NCI-H2081 (cell line): Measurements from ENCODE around the gene PCBP3.
"Not testable (repeated sequence)": the region's sequence is repeated elsewhere in the genome, so short reads cannot be mapped to it uniquely, and the experiment has no call there.

ENCODE experiments used
- DNase-seq, 2 experiments: peaks; one replicate each; lab custom pipeline; 2025; lab: John Stamatoyannopoulos, UW

Gene PCBP3

DNA sequence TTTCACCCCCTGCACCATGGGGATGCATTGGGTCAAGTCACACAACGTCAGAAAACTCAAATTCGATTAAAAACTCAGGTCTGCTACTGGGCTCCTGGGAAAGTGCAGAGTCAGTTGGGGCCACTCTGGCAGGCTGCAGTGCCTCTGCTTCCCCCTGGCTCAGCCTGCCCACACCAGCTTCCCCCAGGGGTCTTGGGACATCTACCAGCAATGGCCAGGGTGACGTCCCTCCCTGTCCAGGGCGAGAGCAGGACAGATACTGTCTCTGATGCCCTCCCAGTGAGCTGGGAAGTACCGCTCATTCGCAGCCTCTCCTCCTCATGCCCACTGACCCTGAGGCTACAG, 231.9 kb downstream of the PCBP3 start:
- no peak for DNase-seq

DNA sequence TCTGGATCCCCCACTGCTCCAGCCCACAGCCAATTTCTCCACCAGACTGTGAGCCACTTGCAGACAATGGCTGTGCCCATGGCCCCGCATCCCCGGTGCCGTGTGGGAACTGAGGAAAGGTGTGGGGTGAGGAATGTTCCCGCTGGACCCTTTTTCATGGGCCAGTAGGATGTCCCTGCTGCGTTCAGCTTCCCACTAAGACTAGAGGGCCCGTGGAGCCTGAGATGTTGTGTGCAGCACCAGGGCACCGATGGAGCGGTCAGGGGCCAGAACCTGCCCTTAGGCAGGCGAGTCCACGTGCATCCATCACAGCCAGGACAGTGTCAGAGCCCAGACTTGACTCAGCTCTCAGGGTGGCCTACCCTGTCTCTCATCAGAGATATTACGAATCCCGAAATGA, 232.4 kb downstream of the PCBP3 start:
- DNase-seq: no peak

DNA sequence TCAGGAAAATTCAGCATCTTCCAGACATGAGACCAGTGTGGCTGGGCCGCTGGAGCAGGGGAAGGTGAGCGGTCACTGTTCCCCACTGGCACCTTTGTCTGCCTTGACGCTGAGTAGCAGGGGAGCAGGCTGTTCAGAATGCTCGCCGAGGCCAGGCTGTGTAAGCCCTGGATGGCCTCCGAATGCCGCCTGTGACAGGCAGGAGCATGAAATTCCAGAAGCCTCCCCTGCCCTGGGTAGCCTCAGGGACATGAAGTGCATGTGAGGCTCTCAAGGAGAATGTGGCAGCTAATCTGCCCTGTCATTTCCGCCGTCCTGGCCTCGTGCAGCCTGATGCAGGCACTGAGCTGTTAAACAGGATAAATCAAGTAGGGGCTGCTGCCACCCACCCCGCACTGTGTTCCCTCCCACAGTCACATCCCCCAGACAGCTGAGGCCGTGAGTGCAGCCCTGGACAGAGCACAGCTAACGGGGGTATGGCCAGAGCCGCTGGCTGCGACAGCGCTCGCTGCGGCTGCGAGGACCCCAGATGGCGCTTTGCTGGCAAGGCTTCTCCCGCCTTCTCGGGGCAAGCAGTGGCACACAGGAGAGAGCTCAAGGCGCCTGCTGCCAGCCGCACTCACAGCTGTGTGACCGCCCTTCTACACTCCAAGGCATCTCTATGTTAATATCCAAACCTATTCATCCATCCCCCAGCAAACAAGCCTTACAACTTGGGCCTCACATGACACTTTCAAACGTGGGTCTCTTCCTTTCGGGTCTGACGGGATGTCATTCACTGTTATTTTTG, 233.1 kb downstream of the PCBP3 start:
- no peak for DNase-seq

DNA sequence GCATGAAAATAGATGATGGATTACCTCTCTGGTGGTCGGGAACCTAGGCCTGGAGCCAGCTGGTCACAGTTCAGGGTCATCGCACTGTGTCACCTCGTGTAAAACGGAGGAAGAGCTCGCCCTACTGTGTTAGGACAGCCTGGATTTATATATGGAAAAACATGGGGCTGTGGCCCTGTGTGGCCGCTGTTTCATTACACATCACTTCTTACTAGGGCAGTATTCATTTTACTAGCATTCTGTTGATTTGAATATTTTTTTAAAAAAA, 233.6 kb downstream of the PCBP3 start:
- DNase-seq: no peak

DNA sequence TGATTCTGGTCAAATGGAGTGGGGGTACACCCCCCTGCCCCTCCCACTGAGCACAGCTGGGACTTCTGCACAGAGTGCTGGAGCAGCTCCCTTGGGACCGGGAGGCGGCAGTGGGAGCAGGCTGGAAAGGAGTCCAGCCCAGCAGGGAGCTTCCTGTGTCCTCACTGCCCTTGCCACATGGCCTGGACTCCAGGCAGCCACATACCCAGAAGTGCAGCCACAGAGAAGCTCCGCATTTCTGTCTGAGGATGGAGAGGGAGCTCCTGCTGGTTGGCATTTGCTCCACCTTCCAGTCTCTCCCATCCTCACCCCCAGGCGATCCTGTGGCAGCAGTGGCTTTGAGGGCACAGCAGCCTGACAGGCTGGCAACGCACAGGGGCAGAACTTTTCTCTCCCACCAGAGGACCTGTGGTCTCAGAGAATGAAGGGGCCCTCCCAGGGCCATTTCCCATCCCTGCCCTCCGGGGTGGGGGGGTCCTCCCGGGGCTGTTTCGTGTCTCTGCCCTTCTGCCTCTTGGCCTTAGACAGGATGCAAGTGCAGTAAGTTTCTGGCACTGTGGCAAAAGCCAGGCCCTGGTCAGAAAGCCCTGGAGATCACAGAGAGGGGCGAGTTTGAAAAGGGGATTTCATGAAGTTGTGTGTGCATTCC, 234.4 kb downstream of the PCBP3 start:
- DNase-seq: no peak

DNA sequence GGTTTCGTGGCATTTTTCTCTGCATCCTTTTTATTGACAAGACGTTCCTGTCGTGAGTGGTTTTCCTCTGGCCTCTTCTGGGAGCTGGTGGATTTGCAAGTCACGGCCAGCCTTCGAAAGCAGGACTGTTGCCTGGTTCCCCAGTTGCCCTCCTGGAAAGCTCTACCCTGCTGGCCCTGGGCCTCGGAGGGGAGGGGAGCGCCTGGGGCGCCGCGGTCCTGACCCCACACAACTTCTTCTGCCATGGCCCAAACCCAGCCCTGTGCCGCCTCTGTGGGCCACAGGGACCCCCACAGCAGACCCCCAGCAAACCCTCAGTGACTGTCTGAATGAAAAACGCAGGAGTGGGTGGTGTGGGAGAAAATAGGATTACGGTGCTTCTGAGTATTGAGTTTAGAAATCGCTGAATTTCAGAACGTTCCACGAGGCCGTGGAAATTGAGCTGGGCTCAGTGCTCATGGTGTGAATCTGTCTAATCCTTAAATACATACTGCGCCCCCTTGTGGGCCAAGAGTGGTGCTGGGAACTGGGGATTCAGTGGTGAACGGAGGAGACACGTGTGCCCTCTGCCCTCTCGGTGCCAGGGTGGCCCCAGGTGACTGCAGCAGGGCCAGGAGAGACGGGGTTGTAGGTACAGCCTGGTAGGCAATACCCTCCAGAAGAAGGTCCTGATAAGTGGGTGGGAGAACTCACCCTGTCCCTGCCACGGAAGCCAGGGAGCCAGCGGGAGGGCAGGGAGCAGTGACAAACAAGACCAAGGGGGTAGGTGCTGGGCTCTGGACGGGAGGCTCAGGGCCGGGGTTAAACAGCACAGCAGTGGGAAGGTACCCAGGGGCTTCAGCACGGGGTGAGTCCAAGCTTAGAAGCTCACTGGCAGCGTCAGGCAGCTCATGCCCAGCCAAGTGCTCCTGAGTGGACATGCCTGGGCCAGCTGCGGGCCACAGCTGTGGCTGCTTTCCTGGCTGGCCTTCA, 236.9 kb downstream of the PCBP3 start:
- DNase-seq: peak; percentile 15 to 52

DNA sequence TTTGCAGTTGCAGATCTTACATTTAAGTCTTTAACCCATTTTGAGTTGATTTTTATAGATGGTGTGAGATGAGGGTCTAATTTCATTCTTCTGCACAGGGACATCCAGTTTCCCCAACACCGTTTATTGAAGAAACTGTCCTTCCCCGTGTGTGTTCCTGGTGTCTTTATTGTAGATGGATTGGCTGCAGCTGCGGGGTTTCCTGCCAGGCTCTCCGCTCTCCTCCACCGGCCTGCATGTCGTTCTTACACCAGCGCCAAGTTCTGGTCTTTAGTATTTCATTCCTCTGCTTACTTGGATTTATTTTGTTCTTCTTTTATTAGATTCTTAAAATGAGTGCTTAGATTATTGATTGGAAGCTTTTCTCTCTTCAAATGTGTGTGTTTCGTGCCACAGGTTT, 239.1 kb downstream of the PCBP3 start:
- DNase-seq: no peak

DNA sequence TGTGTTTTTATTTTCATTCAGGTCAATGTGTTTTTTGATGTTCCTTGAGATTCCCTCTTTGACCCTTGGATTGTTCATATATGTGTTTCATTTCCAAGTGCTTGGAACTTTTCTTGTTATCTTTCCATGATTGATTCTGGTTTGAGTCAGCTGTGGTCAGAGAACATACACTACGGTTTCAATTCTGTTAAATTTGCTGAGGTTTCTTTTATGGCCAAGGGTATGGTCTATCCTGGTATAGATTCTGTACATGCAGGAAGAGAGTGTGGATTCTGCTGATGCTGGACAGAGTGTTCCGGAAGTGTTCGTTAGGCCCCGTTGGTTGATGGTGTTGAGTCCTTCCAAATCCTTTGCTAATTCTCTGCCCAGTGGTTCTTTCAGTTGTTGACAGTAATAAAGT, 239.6 kb downstream of the PCBP3 start:
- no peak for DNase-seq

DNA sequence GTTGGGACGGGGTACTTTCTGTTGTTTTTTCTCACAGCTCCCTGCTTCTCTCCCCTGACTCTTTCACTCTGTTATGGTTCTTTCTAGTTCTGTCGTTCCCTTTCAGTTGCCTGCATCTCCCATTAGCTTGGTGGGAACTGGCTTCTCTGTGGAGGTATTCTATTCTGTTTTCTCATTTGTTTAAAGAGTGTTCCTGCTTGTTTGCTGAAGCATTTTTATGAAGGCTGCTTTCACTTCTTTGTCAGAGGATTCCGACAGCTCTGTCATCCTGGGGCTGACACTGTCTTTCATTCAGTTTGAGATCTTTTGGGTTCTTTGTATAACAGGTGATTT, 242.0 kb downstream of the PCBP3 start:
- DNase-seq: no peak

DNA sequence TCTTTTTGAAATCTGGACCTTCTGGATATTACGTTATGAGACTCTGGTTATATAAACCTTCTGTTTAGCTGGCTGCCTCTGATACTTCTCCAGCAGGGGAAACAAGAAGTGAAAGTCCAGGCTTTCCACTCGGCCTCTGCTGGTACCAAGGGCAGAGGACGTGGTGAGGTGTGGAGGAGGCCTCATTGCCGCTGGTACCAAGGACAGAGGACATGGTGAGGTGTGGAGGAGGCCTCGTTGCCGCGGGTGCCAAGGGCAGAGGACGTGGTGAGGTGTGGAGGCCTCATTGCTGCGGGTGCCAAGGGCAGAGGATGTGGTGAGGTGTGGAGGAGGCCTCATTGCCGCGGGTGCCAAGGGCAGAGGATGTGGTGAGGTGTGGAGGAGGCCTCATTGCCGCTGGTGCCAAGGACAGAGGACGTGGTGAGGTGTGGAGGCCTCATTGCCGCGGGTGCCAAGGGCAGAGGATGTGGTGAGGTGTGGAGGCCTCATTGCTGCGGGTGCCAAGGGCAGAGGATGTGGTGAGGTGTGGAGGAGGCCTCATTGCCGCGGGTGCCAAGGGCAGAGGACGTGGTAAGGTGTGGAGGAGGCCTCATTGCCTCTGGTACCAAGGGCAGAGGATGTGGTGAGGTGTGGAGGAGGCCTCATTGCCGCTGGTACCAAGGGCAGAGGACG, 242.5 kb downstream of the PCBP3 start:
- DNase-seq: not testable (repeated sequence)

DNA sequence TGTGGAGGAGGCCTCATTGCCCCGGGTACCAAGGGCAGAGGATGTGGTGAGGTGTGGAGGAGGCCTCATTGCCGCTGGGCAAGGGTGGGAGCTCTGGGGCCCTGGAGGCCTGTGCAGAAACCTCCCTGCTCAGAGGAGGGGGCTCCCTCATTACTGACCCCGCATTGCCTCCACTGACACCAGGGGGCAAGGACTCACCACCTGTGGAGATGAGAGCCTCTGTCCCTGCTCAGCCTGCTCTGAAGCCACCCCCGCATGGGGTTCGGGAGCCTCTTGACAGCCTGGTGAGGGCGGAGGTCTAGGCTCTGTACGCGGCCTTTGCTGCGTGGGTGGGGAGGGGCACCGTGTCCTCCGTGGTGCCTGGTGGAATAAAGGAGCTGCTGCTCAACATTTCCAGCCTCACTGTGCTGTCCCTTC, 243.1 kb downstream of the PCBP3 start:
- DNase-seq: no peak

DNA sequence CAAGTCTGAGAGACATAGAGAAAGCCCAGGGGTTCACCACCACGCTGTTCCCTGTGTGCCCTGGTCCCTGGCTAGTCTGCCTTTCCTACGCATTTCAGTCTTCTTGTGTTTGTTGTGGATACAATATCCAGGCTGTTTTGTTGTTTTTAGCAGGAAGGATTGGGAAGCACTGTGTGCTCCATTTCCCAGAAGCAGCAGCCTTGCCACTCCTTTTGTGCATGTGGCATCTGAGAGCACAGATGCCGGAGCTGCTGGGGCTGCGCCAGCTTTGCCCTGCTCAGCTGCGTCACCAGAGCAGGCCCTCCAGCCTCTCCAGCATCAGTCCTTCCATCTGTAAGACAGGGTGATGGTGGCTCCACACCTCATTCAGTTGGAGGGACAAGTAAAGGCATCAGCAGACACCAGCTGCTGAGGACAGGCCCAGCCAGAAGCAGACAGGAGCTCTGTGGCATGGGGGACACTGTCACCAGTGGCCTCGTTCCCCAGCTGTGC, 243.6 kb downstream of the PCBP3 start:
- DNase-seq: peak; percentile 15 to 50

DNA sequence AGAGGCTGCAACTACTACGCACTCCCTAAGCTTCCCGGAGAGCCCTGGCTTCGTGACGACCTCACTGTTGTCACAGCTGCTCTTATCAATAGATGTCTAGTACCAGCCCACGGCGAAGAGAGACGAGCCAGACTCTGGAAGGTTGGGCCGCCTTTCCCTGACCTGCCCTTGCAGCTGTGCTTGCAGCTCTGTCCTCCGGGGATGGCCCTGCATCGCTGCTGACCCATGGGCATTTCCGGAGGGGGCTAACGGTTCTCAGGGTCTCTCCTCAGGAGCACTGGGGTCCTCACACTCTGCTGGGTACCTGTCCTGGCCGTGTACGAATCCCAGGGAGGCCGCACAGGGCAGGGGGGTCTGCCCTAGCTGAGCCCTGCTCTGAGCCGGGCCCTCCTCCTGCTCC, 244.3 kb downstream of the PCBP3 start:
- DNase-seq: peak; percentile 43 to 80

DNA sequence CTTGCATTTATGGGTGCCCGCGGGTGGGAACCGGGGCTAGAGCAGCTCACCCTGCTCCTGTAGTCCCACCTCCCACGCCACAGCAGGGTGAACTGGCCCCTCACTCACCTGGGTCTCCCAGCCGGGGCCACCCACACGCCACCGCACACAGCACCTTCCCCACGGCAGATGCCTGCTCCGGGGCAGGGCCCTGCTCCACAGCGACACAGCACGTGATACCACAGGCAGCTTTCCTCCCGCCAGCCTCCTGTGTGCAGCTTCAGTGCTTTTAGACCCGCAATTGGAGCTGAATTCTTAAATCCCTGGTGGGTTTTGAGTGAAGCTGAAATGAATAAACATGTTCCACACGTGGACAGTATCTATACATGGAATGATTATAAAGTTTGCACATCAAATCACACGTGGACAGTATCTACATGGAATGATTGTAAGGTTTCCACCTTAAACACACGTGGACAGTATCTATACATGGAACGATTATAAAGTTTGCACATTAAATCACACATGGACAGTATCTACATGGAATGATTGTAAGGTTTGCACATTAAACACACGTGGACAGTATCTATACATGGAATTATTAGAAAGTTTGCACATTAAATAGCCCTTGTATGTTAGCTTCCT, 245.0 kb downstream of the PCBP3 start:
- DNase-seq: no peak

DNA sequence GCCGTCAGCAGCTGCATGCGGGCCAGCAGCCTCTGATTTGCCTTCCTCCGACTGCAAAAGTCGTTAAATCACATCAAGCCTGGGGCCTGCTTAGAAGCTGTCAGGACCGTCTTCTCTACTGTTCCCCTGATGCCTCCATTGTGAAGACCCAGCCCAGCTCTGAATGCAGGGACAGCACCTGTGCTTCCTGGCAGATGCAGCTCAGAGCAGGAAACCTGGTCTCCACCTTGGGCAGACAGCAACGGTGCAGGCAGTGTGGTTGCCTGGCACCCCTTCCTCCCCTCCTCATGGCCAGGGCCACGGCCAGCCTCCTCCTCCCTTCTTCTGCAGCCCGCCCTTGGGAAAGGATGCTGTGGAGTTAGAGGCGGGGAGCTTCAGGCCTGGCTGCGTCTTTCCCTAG, 245.7 kb downstream of the PCBP3 start:
- no peak for DNase-seq

DNA sequence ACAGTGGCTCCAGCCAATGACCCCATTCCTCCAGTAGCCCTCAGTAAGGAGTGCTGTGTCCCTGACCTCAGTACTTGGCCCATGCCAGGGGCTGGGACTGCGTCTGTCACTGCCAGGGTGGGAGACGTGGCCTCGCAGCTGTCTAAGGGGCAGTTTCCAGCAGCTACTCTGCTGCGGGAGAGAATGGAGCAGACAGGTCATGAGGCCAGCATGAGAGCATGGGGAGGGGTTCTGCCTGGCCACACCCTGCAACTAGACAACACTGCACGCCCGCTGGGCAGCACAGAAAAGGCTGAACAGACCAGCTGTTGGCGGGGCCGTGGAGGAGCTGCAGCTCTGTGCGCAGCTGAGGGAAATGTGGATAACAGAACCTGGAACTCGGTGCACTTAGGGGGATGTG, 246.4 kb downstream of the PCBP3 start:
- DNase-seq: no peak

DNA sequence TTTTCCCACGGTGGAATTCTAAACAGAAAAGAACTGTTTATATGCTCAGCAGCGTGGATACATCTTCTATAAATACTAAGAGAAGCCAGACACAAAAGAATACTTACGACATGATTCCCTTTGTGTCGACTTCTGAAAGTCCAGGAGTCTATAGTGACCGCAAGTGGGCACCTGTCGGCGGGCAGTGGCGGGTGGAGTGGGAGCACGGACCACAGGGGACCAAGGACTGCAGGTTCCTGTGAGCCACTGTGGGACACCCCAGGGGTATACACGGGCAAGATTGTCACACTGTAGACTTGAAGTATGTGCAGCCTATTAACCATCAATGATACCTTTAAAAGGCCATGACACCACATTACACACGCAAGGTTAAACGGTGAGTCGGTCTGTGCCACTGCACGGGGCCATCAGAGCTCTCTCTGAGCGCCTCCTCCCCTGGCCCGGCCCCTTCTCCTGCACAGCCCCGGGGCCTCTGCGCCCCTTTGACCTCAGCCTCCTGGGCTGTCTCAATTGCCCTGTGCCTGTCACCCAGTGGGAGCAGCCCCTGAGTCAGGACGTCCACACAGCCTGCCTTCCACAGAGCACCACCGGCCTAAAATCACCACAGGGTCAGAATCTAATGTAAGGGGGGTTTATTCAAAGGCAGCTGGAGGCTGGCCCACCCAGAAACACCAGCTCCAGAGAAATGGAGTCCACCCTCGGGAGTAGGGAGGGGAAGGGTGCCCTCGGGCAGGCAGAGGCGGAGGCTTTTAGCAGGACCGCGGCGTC, 248.0 kb downstream of the PCBP3 start:
- no peak for DNase-seq

DNA sequence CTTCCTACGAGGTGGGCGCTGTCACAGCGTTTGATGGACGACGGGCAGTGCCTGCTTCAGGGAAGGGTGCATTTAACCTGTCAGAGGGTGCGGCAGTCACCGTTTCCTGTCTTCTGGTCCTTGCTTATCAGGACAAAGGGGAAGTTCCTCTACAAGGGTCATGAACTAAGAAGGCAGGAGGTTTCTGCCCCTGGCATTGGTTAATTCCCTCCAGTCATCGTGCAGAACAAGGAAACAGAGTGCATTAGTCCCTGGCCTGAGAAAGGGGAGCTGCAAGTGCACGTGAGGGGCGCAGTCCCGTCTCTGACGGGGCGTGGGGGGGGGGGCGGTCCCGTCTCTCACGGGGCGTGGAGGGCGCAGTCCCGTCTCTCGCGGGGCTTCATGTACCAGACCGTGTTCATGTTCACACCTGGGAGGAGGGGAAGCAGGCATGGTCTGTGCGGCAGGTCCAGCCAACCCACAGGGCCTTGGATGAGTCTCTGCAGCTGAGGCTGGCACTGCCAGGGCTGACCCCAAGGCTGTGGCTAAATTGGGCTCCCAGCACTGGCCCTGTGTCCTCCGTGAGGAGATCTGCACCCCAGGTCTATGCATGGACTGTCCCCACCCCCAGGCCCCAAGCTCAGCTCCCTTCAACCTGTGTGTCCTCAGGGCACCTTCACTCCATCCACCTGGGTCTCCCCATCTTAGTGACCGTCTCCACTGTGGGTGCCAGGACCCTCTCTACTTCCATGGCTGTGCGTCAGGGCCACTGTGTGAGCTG, 248.8 kb downstream of the PCBP3 start:
- no peak for DNase-seq

DNA sequence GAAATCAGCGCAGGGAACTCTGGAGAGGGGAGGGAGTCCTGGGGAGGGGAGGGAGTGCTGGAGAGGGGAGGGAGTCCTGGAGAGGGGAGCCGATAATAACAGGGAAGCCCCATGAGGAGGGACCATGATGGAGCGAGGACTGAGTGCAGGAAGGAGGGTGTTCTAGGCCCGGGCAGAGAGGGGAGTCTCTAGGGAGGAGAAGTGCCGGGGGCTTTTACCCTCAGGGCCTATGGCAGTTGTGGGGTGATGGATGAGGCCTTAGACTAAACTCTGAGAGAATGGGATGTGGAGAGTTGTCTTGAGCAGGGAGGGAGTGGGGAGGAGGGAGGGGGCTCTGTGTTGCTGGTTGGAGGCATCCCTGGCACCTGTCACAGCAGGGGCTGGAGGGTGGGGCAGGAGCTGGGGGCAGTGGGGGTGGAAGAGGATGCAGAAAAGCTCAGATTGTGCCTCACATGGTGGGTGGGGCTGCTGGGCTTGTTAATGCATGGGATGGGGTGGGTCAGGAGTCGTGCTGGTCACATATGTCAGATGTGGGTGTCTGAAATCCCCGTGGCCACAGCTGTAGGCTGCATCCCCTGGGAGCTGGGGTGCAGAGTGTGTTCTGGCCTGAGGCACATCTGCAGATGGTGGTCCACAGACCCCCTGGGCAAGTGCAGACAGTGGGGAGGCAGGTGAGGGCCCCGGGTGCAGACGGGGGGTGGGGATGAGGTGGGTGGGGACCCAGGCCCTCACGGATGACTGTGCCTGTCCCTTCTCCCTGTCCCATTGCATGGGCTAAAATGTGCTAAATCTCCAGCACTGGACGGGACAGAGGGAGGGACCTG, 249.6 kb downstream of the PCBP3 start:
- no peak for DNase-seq
